HUDEP-2 (cell line): Measurements from ENCODE around the gene PRR30.
A peak's percentile ranks its signal among the peaks of the same experiment; 100 is the strongest.

Experiments used
- DNase-seq, 76 experiments: peaks; one replicate each; lab custom pipeline; 2025; ENCODE audit not compliant: unreplicated experiment in 76 of 76; lab: John Stamatoyannopoulos, UW

PRR30 gene

GRCh38 chr2:27100036-27100435 is 39.2 kb downstream of the PRR30 start:
- no peak for DNase-seq

GRCh38 chr2:27099334-27099955 is 39.8 kb downstream of the PRR30 start:
- DNase-seq = no peak

GRCh38 chr2:27097341-27097740 is 41.9 kb downstream of the PRR30 start:
- DNase-seq = no peak

- no peak for DNase-seq
Observed at GRCh38 chr2:27096748-27097297, 42.4 kb downstream of the PRR30 start.

- DNase-seq = peak in 57 of 76 experiments; percentile 7 to 72 (median 37)
Observed at GRCh38 chr2:27095745-27096651, 43.2 kb downstream of the PRR30 start.

- no peak for DNase-seq
Observed at GRCh38 chr2:27095427-27095744, 43.8 kb downstream of the PRR30 start.

- no peak for DNase-seq
Observed at GRCh38 chr2:27094353-27094984, 44.7 kb downstream of the PRR30 start.

GRCh38 chr2:27093430-27094352 is 45.5 kb downstream of the PRR30 start:
- DNase-seq = no peak

- DNase-seq = peak in 39 of 76 experiments; percentile 6 to 58 (median 22)
Observed at GRCh38 chr2:27092696-27093429, 46.3 kb downstream of the PRR30 start.

- no peak for DNase-seq
Observed at GRCh38 chr2:27091746-27092695, 47.2 kb downstream of the PRR30 start.

GRCh38 chr2:27089111-27089954 is 49.9 kb downstream of the PRR30 start:
- no peak for DNase-seq

- DNase-seq = peak in 36 of 76 experiments; percentile 5 to 70 (median 29)
Observed at GRCh38 chr2:27088634-27089033, 50.6 kb downstream of the PRR30 start.

- no peak for DNase-seq
Observed at GRCh38 chr2:27087823-27088410, 51.3 kb downstream of the PRR30 start.
